Inflammatory macrophage treated with lipopolysaccharide for 1 hour (primary cell): ENCODE data around the gene FGGY.
"Not testable (repeated sequence)": the region's sequence is repeated elsewhere in the genome, so short reads cannot be mapped to it uniquely, and the experiment has no call there.

Experiments
- DNase-seq, 2 donors: peaks; one replicate each; pipeline ENCODE4 v3.0.0-alpha.2; 2020 to 2022

FGGY gene

DNA sequence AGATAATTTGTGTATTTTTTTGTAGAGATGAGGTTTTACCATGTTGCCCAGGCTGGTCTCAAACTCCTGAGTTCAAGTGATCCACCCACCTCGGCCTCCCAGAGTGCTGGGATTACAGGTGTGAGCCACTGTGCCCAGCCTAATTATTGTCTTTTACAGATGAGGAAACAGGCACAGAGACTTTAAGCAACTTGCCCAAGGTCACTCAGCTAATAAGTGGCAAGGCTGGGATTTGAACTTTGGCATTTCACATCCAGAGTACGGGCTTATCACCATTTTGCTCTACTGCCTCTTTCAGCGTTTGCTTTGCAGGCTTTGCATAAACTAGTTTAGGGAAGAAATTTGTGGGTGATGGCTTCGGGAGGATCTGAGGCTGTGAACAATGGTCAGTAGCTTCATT lies 57.3 kb downstream of the FGGY start:
- not testable (repeated sequence) for DNase-seq

DNA sequence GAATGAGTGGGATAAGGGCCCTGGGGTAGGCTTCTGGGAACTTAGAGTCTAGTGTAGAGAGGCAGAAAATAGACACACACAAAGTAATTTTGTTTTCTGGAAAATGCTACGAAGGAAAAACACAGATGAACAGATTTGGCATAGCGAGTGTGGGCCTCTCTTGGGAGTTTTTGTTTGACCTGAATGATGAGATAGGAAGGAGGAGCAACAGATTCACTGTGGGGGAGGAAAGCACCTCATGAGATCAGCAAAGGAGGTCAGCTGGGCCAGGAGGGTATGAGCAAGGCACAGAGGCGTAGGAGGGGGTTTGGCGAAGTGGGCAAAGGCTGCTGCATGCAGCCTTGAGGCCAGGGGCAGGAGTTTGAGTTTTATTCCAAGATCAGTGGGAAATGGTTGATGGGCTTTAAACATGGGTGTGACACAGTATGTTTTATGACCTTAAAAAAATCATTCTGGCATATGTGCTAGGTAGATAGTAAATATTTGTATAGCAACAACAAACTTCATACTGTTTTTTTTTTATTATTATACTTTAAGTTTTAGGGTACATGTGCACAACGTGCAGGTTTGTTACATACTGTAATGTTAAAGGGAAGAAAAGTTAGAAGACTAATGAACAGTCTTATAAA lies 57.9 kb downstream of the FGGY start:
- DNase-seq, result peak in 1 of 2 donors; percentile 57

DNA sequence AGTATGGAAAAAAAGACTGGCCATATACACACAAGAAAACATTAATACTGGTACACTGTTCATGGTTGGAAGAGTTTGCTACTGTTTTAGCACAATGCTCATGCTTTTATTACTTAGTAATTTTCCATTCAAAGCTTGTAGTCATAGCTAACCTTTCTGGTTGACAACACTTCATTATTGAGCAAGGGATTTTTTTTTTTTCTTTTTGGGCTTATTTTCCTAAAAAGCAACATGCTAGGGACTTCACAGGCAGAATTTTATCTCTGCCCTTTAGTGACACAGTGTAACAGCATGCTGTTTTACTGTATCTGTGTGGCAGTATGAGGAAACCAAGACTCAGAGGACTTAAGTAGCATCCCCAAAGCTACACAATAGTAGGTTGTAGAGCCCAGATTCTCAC lies 58.5 kb downstream of the FGGY start:
- DNase-seq, result peak in 1 of 2 donors; percentile 10

DNA sequence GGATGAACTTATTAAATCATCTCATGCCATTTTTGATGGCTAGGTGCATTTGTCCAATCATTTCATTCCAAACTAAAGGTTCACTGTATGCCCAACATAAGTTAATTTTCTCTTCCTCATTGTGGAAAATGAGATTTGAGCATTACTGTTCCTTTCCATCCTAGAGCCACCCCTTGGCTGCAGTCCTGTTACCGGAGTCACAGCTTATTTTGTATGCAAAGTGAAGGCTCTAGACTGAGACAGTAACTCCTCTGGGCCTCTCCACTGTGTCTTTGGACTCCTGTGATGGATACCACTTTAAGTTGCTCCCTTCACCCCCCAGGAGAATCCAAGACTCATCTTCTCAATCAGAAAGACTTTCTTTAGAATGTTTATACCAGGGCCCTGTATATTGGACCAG lies 59.7 kb downstream of the FGGY start:
- DNase-seq, result no peak

DNA sequence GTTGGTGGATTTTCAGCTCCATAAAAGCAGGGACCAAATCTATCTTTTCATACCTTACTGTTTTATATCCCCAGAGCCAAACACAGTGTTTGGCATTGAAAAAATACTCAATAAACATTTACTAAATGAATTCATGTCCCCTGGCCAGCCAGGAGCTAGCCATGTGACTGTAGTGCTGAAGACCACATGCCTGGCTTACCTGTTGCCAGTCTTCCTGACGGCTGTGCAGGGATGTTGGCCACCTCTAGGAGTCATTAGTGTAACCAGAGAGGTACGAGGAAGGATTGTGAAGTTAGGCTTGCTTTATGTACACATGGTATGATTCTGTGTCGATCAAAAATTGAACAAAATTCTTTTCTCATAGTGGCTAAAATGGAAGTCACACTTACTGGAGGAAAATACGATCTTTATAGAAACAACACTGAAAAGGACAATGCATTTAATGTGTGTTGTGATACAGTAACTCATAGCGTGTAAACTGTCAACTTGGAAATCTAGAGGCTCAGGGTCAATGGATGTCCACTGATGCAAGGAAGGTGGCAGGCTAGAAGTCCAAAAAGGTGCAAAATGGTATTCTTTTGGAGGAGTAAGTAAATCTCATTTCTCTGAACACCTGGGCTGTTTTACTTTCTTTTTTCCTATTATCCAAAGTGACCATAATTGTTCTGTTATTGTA lies 60.9 kb downstream of the FGGY start:
- DNase-seq, result no peak

DNA sequence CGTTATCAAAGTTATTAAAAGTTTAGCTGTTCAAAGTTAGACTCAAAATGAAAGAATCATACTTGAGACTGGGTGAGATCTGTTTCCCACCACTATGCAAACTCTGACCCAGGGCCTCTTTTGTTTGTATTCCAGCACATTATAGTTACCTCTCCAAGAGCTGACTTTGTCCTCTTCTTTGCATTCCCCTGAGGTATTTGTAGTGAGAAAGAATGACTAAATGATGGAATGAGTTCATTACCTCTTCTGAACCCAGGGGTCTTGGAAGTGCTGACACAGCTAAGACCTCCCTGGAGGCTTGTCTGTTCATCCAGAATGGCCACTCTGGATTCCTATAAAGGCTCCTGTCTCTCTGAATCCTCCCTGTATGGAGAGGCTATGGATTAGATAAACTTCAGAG lies 62.4 kb downstream of the FGGY start:
- DNase-seq, result no peak

DNA sequence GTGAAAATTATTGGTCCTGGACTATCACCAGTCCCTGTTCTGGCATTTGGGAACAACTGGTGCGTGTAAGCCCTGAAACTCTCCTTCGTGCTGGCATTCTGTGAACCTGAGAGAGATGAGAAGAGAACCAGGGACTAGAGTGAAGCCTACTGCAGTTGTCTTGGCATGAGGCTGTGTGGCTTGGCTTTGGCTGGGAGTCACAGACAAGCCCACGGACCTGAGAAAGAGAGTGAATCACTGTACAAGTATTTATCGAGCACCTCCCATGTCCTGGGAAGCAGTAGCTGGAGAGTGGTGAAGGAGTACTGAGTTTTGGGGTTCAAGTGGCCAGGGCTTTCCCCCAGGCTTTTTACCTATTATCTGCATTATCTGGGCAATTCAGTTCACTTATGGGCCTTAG lies 63.3 kb downstream of the FGGY start:
- no peak for DNase-seq

DNA sequence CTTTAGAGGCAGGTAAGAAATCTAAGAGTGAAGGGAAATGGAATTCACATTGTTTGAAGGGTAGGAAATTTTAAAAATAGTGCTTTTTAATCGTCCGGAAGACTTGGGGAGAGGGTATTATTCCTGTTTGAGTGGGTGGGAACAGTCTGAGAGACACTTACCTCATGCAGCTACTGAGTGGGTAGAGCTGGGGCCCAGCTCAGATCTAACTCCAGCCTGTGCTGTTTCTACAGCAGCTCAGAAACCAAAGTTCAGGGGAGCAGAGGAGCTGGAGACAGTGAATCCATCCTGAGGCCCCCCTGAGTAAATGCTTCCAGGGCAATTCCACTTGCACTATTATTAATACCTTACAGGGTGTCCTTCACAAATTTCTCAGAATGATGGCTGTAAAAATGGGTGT lies 63.8 kb downstream of the FGGY start:
- DNase-seq, result no peak

DNA sequence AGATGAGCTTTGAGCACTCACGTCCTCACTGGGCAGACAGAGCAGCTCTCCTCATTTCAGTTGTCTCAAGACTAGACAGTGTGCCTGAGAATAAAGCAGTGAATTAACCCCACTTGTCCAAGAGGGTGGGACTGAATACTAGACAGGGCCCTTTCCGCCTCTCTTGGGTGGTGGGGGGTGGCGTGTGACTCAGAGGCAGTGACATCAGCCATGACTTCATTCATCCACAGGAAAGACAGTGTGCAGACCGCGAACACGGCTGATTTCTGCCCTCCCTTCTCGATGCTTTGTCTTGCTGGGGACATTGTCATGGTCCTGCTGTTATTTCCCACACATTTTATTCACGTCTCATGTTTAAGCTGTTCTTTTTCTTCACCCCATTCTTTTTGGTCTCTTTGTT lies 64.9 kb downstream of the FGGY start:
- DNase-seq, result no peak

DNA sequence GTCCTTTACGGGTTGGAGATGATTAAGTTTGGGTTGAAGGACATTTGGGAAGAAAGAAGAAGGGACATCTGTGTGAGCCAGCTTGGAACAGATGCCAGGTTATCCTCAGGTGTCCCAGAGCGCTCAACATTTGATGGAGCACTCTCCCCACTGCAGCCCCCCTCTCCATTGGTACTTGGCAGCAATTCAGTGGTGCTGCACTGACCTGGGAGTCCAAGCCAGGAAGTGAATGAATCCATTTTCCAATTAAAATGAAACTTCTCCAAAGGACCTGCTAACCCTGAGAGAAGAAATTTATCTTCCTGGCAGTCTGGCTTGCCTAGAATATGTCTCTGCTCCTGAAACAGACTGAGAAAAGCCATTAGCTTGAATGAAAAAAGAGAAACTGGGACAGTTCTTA lies 67.1 kb downstream of the FGGY start:
- no peak for DNase-seq

DNA sequence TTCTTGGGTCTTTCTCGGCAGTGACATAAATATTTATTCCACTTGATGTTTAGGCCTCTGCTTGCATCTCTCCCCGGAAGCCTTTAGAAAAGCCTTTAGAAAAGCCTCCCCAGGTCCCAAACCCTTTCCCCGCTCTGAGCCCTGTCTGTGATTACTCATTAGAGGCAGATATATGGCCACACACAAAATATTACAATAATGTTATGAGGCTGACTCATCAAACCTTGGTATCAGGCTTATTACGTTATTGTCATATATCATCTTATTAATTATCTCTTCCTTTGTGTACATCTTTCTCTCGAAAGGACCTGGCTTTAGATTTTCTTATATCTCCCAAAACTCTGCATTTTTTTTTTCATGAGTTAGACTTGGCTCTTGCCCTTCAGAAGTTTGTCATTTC lies 69.5 kb downstream of the FGGY start:
- DNase-seq, result no peak

DNA sequence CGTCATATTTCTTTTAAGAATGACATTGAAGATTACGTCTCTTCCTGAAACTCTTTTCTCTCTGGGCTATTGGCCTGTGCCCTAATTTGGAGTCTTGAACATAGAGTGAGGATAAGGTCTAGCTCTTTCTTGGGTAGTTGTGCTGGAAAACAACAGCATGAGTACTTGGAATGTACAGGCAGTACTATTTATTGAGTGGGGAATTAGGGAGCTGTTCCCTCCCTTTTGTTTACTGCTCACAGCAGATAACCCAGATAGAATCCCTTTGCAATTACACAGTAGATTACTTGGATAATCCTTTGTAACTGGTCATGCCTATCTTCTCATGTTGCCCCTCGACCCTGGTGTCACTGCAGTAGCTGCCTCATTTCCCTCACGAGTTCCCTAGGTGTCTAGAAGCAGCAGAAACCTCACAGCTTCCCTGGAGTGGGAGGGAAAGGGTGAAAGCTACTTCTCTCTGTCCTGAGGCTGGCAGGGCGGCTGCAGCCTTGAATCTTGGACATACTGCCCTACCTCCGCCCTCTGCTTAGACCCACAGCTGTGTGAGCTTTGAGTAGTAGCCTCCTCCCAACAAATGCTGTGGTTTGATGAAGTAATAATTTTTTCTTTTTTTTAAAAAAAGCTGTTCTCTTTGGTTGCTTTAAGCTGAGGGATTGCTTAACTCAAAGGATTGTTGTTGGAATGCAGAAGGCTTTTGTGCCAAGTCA lies 70.6 kb downstream of the FGGY start:
- DNase-seq, result peak; percentile 56 to 66

DNA sequence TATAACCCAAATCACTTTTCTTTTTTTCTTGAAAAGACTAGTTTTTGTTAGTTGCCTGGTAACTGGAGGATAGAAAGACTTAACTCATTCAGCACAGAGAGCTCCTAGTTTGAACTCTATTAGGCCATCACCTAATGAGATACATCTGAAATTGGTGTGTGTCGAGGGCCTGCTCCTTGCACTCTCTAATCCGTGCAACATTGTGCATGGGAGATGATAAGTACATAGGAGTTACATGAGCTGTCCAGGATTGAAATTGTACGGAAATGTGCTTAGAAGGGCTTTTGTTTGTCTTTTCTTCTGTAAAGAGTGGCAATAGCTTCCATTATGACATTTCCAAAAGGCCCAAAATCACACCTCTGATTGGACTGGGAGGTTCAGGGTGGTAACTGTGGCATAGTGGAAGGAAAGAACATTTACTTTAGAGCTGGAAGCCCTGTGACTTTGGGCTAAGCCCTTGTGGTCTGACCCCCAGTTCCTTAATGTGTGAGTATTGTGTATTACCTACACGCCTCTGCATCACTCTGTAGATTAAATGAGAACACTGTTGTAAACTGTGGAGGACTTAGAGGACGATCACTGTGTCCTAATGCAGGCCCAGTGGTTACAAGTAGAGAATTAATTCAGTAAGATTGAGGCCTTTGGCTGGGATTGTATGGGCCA lies 71.2 kb downstream of the FGGY start:
- no peak for DNase-seq

DNA sequence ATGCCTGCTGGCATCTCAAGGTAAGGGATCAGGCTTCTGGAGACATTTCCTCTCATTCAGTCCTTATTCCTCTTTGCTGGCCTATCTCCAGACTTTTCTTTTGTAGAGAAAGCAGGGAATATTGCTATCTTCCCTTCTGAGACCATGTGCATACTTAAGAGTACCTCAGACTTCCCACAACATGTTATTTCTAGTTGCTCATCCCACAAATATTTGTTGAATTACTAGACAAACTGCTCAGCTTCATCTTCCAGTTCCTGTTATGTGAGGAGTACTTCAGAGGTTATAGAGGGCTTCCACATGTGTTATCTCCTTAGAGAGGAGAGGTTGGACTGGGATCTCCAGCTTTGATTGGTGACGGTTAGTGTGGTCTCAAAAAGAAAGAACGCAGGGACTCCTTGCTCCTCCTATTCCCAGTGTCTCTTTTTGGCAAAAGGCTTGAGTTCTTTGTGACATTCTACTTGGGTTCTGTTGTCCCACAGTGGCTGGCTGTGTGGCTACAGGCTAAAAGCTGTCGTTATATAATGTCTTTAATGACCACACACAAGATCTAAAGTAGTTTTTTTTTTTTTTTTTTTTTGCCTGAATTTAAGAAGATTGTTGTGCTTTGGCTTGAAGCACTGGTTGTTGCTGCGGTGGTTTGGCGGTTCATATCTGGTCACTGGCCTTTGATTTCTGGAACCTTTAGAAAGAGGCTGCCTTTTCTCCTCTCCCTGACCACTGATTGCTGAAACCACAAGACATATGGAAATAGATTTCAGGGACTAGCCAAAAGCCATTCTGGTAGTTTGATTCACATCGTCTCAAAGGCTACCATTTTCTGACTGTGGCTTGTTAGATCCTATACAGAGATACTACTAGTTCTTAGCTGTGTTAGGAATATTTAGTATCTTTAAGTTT lies 78.7 kb downstream of the FGGY start:
- no peak for DNase-seq

DNA sequence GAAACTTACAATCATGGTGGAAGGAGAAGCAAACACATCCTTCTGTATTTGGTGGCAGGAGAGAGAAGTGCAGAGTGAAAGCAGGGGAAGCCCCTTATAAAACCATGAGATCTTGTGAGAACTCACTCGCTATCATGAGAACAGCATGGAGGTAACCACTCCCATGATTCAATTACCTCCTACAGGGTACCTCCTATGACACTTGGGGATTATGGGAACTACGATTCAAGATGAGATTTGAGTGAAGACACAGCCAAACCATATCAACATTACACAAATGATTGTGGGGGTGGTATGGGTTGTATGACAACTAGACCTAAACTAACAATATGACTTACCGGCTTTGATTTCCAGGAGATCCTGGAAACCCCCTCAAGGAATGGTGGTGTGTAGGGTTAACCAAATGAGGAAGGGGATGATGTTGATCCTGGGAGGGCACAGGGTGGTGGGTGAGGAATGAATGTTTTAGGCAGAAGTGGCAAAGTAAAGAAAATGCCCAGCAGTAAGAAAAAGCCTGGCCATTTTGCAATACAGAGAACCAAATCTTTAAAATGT lies 80.5 kb downstream of the FGGY start:
- peak in 1 of 2 donors; percentile 20 for DNase-seq

DNA sequence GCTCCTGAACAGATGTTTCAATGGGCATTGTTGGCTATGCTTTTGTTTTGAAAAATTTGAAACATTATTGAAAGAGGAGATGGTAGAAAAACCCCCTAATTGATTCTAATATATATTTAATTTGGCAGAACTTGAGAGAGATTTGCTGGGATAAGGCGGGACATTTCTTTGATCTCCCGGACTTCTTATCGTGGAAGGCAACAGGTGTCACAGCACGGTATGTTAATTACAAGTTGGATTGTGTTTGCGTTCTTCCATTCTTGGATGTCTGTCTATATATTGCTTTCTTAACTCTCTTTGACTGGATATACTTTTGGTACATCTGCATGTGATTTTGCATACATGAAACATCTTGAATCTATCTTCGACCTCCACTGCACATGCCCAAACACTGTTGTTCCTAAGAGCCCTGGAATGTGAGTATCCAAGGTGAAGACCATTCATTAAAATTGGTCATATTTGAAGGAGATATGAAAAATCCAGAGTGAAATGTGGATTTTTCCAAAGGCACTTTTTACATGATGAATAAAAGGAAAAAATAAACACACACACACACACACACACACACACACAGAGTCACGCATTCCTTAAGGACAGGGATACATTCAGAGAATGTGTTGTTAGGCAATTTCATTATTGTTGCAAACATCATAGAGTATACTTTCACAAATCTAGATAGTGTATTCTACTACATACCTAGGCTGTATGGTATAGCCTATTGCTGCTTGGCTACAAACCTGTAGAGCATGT lies 81.9 kb downstream of the FGGY start:
- no peak for DNase-seq

DNA sequence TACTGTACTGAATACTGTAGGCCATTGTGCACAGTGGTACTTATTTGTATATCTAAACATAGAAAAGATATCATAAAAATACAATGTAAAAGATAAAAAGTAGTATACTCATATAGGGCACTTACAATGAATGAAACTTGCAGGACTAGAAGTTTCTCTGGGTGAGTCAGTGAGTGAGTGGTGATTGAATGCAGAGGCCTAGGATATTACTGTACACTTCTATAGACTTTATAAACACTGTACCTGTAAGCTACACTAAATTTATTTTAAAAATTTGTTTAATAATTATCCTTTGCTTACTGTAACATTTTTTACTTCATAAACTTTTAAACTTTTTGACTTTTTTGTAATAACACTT lies 82.5 kb downstream of the FGGY start:
- no peak for DNase-seq

DNA sequence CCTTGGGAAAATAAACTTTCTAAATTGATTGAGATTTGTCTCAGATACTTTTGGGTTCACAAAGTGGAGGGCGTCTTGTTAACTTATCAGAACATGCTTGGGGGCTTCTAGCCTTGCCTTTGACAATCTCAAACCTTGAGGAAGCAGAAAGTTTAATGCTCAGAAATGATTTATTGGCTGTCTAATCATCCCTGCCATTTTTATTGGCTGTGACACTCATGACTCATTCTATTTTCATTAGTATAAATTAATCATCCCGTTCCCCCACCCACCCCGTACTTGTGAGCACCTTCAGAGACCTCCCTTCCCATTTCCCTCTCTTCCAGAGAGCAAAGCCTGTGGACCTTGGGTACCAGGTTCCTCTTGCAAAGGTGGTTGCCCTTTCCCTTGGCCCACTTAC lies 87.1 kb downstream of the FGGY start:
- no peak for DNase-seq

DNA sequence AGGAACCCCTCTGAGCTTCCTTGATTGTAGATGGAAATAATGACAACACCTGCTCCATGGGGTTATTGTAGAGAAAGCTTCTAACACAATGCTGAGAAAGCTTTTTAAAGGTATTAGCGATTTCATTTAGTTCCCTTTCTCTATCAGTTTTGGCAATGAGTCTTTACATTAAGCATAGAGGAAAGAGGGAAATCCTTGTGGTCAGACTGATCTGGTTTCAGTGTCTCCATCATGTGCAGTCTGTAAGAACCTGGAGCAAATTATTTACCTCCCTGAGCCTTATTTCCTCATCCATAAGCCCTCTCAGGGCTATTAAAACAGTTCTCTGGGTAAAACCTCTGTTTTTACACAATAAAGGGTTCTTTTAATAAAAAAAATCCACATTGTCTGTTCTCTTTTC lies 87.5 kb downstream of the FGGY start:
- no peak for DNase-seq

DNA sequence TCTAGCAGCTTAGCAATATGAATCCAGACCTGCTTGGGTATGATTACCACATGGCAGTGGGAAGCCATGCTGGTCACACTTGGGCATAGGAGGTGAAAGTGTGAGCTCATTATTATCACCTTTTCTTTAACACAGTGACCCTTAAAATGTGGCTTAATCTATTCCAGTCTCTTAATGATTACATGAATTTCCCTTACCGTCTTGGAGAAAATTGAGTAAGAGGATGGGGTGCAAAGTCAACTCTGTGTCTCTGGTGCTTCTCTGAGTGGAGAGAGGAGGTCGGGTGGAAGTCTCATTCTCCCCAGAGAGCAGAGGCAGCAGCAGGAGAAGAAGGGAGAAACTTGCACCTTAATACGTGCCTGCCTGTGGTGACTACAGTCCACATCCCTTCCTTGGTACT lies 91.3 kb downstream of the FGGY start:
- no peak for DNase-seq

DNA sequence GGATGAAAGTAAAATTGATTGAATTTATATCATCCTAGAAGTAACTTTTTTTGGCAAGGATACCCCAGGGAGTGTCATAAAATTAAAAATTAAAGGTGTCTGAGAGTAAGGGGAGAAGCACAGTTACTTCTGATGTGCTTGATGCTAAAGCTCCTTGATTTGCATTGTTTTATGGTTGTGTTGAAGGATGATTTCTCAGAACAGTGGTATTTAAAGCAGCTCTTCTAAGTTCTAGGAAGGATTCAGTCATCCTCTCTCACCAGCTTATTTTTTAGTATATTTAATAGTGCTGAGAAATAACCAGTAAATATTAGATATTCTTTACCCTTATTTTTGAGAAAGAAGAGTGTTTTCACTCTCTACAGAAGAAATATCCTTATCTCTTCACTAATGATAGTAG lies 93.0 kb downstream of the FGGY start:
- DNase-seq, result no peak

DNA sequence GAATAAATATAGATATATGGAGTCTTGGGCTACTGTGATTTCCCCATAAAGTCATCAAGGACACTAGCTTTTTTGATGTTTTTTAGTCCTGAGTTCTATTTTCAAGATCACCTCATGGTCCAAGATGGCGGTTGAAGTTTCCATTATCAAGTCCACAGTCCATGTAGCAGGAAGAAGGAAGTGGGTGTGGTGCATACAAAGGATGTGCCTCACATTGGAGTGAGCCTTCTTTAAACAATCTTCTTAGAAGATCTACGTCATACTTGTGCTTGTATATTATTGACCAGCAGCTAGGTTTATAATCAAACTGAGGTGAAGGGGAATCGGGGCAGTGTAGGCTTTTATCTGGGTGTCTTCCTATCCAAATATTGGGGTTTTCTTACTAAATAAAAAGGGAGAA lies 93.4 kb downstream of the FGGY start:
- no peak for DNase-seq
